Measurements from ENCODE around the gene MATK.

The MATK gene

GRCh38 chr19:3736106-3736724 lies 50.0 kb downstream of the MATK start:
- no peak for TF ChIP-seq POLR2AphosphoS5 (IDR thresholded peaks at IDR 0.05; ENCODE audit: low read depth, low read length)
- TF ChIP-seq FOXP2 (optimal IDR thresholded peaks at IDR 0.05; ENCODE audit: borderline replicate concordance, extremely low read depth, extremely low read length, insufficient read depth): no peak
- TF ChIP-seq SIN3A (IDR thresholded peaks at IDR 0.05; ENCODE audit: borderline replicate concordance, insufficient read depth, low read length): no peak

- TF ChIP-seq SIN3A (IDR thresholded peaks at IDR 0.05; ENCODE audit: borderline replicate concordance, insufficient read depth, low read length) (no peak), TAF1 (IDR thresholded peaks at IDR 0.05; ENCODE audit: borderline replicate concordance, insufficient read depth, low read length) (no peak), POLR2AphosphoS5 (IDR thresholded peaks at IDR 0.05; ENCODE audit: low read depth, low read length) (no peak), FOXP2 (optimal IDR thresholded peaks at IDR 0.05; ENCODE audit: borderline replicate concordance, extremely low read depth, extremely low read length, insufficient read depth) (no peak), REST (IDR thresholded peaks at IDR 0.05; ENCODE audit: insufficient read depth in 1 of 2, low read depth in 2 of 2, low read length in 2 of 2) (no peak)
These were observed 51.9 kb downstream of the MATK start for GRCh38 chr19:3734310-3734600.

GRCh38 chr19:3733549-3734309 lies 52.5 kb downstream of the MATK start:
- TF ChIP-seq POLR2AphosphoS5 (IDR thresholded peaks at IDR 0.05; ENCODE audit: low read depth, low read length) (no peak), REST (IDR thresholded peaks at IDR 0.05; ENCODE audit: insufficient read depth in 1 of 2, low read depth in 2 of 2, low read length in 2 of 2) (no peak), TAF1 (IDR thresholded peaks at IDR 0.05; ENCODE audit: borderline replicate concordance, insufficient read depth, low read length) (no peak), SIN3A (IDR thresholded peaks at IDR 0.05; ENCODE audit: borderline replicate concordance, insufficient read depth, low read length) (no peak), FOXP2 (optimal IDR thresholded peaks at IDR 0.05; ENCODE audit: borderline replicate concordance, extremely low read depth, extremely low read length, insufficient read depth) (no peak)

- no peak for TF ChIP-seq FOXP2 (optimal IDR thresholded peaks at IDR 0.05; ENCODE audit: borderline replicate concordance, extremely low read depth, extremely low read length, insufficient read depth)
- no peak for TF ChIP-seq SIN3A (IDR thresholded peaks at IDR 0.05; ENCODE audit: borderline replicate concordance, insufficient read depth, low read length)
- TF ChIP-seq POLR2AphosphoS5 (IDR thresholded peaks at IDR 0.05; ENCODE audit: low read depth, low read length): no peak
- no peak for TF ChIP-seq TAF1 (IDR thresholded peaks at IDR 0.05; ENCODE audit: borderline replicate concordance, insufficient read depth, low read length)
- TF ChIP-seq REST (IDR thresholded peaks at IDR 0.05; ENCODE audit: insufficient read depth in 1 of 2, low read depth in 2 of 2, low read length in 2 of 2): no peak
These were observed 54.1 kb downstream of the MATK start for GRCh38 chr19:3732108-3732507.

GRCh38 chr19:3730457-3730958 lies 55.7 kb downstream of the MATK start:
- TF ChIP-seq POLR2AphosphoS5 (IDR thresholded peaks at IDR 0.05; ENCODE audit: low read depth, low read length) (no peak), FOXP2 (optimal IDR thresholded peaks at IDR 0.05; ENCODE audit: borderline replicate concordance, extremely low read depth, extremely low read length, insufficient read depth) (no peak), TAF1 (IDR thresholded peaks at IDR 0.05; ENCODE audit: borderline replicate concordance, insufficient read depth, low read length) (no peak), SIN3A (IDR thresholded peaks at IDR 0.05; ENCODE audit: borderline replicate concordance, insufficient read depth, low read length) (no peak), REST (IDR thresholded peaks at IDR 0.05; ENCODE audit: insufficient read depth in 1 of 2, low read depth in 2 of 2, low read length in 2 of 2) (no peak)

Data from PFSK-1 (cell line).